Psoas muscle (tissue), 8 donors: ENCODE measurements around the gene THRB. TPM values are rescaled to one million over a fixed set of nuclear protein-coding genes. Genes with fewer than 3 reads are reported as not detected.

Experiments used
- ATAC-seq, 4 donors: fragments of 200-7000 bp; cut with Tn5 transposase; one replicate each; pipeline ENCODE4 v1.9.1; 2020; ENCODE audit warnings: moderate library complexity in 3 of 4, mild to moderate bottlenecking in 2 of 4
- DNase-seq, 2 donors: peaks; one replicate each; pipeline ENCODE4 v3.0.0-alpha.2; 2020
- H3K27ac ChIP-seq: fragments of 200-600 bp; one replicate; pipeline ENCODE4 v1.8.0; 2022
- H3K27me3 ChIP-seq, 3 donors: fragments of 200-600 bp in 1 of 3; one replicate each; pipeline versions ENCODE4 v1.6.1 to v1.8.0; 2013 to 2022; ENCODE audit warnings: low read length in 2 of 3, mild to moderate bottlenecking in 2 of 3, moderate library complexity in 1 of 3; ENCODE audit not compliant: insufficient read depth in 3 of 3
- H3K36me3 ChIP-seq, 2 donors: fragments of 200-600 bp in 1 of 2; one replicate each; pipeline versions ENCODE4 v1.6.1 to v1.8.0; 2013 to 2022; ENCODE audit warnings: low read depth in 1 of 2, mild to moderate bottlenecking in 1 of 2, moderate library complexity in 1 of 2; ENCODE audit not compliant: insufficient read depth in 1 of 2
- H3K4me1 ChIP-seq: fragments of 200-600 bp; one replicate; pipeline ENCODE4 v1.8.0; 2022
- H3K4me3 ChIP-seq: fragments of 200-600 bp; one replicate; pipeline ENCODE4 v1.8.0; 2022; ENCODE audit warnings: mild to moderate bottlenecking
- H3K9me3 ChIP-seq: fragments of 200-600 bp; one replicate; pipeline ENCODE4 v1.8.0; 2022
- WGBS, 3 donors: extraction: QIAGEN DNeasy Blood & Tissue Kit; methylation state at CpG; one replicate each; pipeline versions ENCODE4 v1.1.6 to v1.1.7; 2013; 5-methylcytosine and 5-hydroxymethylcytosine counted together
- intact Hi-C, 2 donors: fragments of 100-400 bp; cut with DNase I; formaldehyde crosslinking; loops; one replicate each; pipeline versions ENCODE4 v1.11.0 to v1.14.2; 2022
- polyA plus RNA-seq, 3 donors: library from polyadenylated mRNA; stranded (reverse); fragments of 200-250 nt; gene quantifications; one replicate each; pipeline ENCODE4 v1.2.3, GENCODE V29; 2013
- total RNA-seq, 4 donors: library from RNA; stranded (reverse); fragmentation: NEBNext Ultra II Directional in 2 of 4; extraction: Animal tissue kit (Norgen Biotek cat#: 25700) in 2 of 4; gene quantifications; one replicate each; pipeline versions ENCODE4 v1.2.1 to v1.2.4, GENCODE V29; 2021 to 2023
- TF ChIP-seq, protein P1 (sequence below): fragments of 200-600 bp; IDR thresholded peaks from one replicate; pipeline ENCODE4 v1.8.0; 2022; ENCODE audit warnings: antibody characterized with exemption
- donor health status: healthy with polysubstance abuse.
- donor health status: DM: no; HTN: no; CAD: no; lungs with moderate emphysema.
- donor health status: Bipolar disorder and iron deficiency.
- donor health status: healthy.
- donor health status: DM: yes; HTN: yes; CAD: no.
- donor health status: DM: no; HTN: no; CAD: no.
- donor health status: DM: no; HTN: no; CAD: no.
- donor health status: DM: yes; HTN: yes; CAD: no.

THRB gene
- total and polyA plus RNA-seq, 7 donors, result 11.5 to 38.6 (median 31.4) TPM

GRCh38 chr3:24351779-24352469, 142.7 kb downstream of the THRB start:
- H3K4me3 ChIP-seq, result no peak overlapping the region
- H3K4me1 ChIP-seq, result peaks cover 23% of the 10 kb centered on the region
- H3K36me3 ChIP-seq, result no peaks in the 10 kb centered on the region
- TF ChIP-seq, protein P1, sequence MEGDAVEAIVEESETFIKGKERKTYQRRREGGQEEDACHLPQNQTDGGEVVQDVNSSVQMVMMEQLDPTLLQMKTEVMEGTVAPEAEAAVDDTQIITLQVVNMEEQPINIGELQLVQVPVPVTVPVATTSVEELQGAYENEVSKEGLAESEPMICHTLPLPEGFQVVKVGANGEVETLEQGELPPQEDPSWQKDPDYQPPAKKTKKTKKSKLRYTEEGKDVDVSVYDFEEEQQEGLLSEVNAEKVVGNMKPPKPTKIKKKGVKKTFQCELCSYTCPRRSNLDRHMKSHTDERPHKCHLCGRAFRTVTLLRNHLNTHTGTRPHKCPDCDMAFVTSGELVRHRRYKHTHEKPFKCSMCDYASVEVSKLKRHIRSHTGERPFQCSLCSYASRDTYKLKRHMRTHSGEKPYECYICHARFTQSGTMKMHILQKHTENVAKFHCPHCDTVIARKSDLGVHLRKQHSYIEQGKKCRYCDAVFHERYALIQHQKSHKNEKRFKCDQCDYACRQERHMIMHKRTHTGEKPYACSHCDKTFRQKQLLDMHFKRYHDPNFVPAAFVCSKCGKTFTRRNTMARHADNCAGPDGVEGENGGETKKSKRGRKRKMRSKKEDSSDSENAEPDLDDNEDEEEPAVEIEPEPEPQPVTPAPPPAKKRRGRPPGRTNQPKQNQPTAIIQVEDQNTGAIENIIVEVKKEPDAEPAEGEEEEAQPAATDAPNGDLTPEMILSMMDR, result no peak
- H3K27ac ChIP-seq, result peak overlapping the region; percentile 64
- H3K9me3 ChIP-seq, result no peaks in the 10 kb centered on the region
- H3K27me3 ChIP-seq, result no peaks in the 10 kb centered on the region
- ATAC-seq (peak; percentile 41 to 76 (median 60)), DNase-seq (no peak)
- WGBS, 3 donors, result 14 to 26% (median 17%) methylated on average over 4 of the region's 4 CpGs
- intact Hi-C loops, result no loop called here

- DNase-seq (no peak), ATAC-seq (no peak)
- TF ChIP-seq, protein P1, result no peak
- H3K27ac ChIP-seq, result no peak overlapping the region
- 79 to 93% (median 88%) methylated on average over 1 of the region's 1 CpG for WGBS, 3 donors
- H3K27me3 ChIP-seq, result no peaks in the 10 kb centered on the region
- intact Hi-C loops, result no loop called here
- H3K4me3 ChIP-seq, result no peak overlapping the region
- H3K36me3 ChIP-seq, result no peaks in the 10 kb centered on the region
- peaks cover 34% of the 10 kb centered on the region for H3K4me1 ChIP-seq
- H3K9me3 ChIP-seq, result no peaks in the 10 kb centered on the region
These were observed 145.2 kb downstream of the THRB start for GRCh38 chr3:24349367-24350019.

DNA sequence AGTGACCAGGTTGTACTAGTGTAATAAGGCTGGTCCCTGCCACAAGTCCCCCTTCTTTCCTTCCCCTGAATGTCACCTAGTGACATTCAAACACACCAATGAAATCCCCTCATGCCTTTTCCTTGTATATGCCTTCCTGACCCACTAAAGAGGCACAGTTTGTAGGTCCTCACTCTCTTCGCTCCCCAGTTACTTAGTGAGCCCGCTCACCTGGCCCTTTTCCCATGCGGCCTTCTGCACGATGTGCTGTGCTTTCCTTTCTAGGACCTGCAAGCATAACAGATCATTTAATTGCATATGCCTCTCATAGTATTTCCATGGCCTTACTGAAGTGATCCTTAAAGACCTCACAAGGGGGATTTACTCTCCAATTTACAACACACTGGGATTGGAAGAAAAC, 146.3 kb downstream of the THRB start:
- no peak overlapping the region for H3K4me3 ChIP-seq
- peaks cover 32% of the 10 kb centered on the region for H3K4me1 ChIP-seq
- 86 to 95% (median 86%) methylated on average over 4 of the region's 4 CpGs for WGBS, 3 donors
- no peaks in the 10 kb centered on the region for H3K9me3 ChIP-seq
- no peak overlapping the region for H3K27ac ChIP-seq
- H3K36me3 ChIP-seq, result no peaks in the 10 kb centered on the region
- TF ChIP-seq, protein P1, result no peak
- DNase-seq, result no peak
- intact Hi-C loops, result no loop called here
- no peak for ATAC-seq
- no peaks in the 10 kb centered on the region for H3K27me3 ChIP-seq

- DNase-seq (no peak), ATAC-seq (no peak)
- Histone ChIP-seq H3K4me1 (peaks cover 35% of the 10 kb centered on the region), H3K4me3 (no peak overlapping the region), H3K27ac (no peak overlapping the region), H3K36me3 (no peaks in the 10 kb centered on the region), H3K9me3 (no peaks in the 10 kb centered on the region), H3K27me3 (no peaks in the 10 kb centered on the region)
- 49 to 73% (median 62%) methylated on average over 3 of the region's 3 CpGs for WGBS, 3 donors
- TF ChIP-seq, protein P1, result no peak
- intact Hi-C loops, result no loop called here
These were observed 149.7 kb downstream of the THRB start for GRCh38 chr3:24344784-24345439.
